MM.1S (cell line): ENCODE measurements around the gene PRR20G.

Experiments
- DNase-seq: peaks from one replicate; pipeline ENCODE4 v3.0.0-alpha.2; 2015
- H2AFZ ChIP-seq: fragments of 300-600 bp; sonication (generic); 2 replicates; pipeline ENCODE4 v1.6.0; 2016; ENCODE audit warnings: antibody characterized with exemption, low read length
- H3F3A ChIP-seq: fragments of 300-600 bp; sonication (generic); 2 replicates; pipeline ENCODE4 v1.6.1; 2016; ENCODE audit warnings: mild to moderate bottlenecking, antibody characterized with exemption, low read length, moderate library complexity, mixed read lengths; ENCODE audit not compliant: insufficient read depth
- H3K27ac ChIP-seq: fragments of 300-600 bp; sonication (generic); 2 replicates; pipeline ENCODE4 v1.5.1; 2016; ENCODE audit warnings: mild to moderate bottlenecking, low read length
- H3K27me3 ChIP-seq: fragments of 300-600 bp; sonication (generic); replicated peaks from 2 replicates; pipeline ENCODE4 v1.6.0; 2016; ENCODE audit warnings: low read length; ENCODE audit not compliant: insufficient read depth
- H3K36me3 ChIP-seq: fragments of 300-600 bp; sonication (generic); replicated peaks from 2 replicates; pipeline ENCODE4 v1.6.1; 2016; ENCODE audit warnings: mild to moderate bottlenecking, low read length, mixed read lengths; ENCODE audit not compliant: insufficient read depth
- H3K4me1 ChIP-seq: fragments of 300-600 bp; sonication (generic); 2 replicates; pipeline ENCODE4 v1.6.1; 2016; ENCODE audit warnings: low read length, mixed read lengths
- H3K4me2 ChIP-seq: fragments of 300-600 bp; sonication (generic); 2 replicates; pipeline ENCODE4 v1.6.0; 2016; ENCODE audit warnings: low read depth, low read length
- H3K4me3 ChIP-seq: fragments of 300-600 bp; sonication (generic); 2 replicates; pipeline ENCODE4 v1.5.1; 2016; ENCODE audit warnings: low read length, mixed read lengths
- H3K79me2 ChIP-seq: fragments of 300-600 bp; sonication (generic); 2 replicates; pipeline ENCODE4 v1.6.1; 2016; ENCODE audit warnings: mixed run types, low read length, mixed read lengths
- H3K9ac ChIP-seq: fragments of 300-600 bp; sonication (generic); 2 replicates; pipeline ENCODE4 v1.6.1; 2016; ENCODE audit warnings: low read length, mixed read lengths
- H3K9me2 ChIP-seq: fragments of 300-600 bp; sonication (generic); replicated peaks from 2 replicates; pipeline ENCODE4 v1.6.1; 2016; ENCODE audit warnings: mild to moderate bottlenecking, low read length, mixed read lengths; ENCODE audit not compliant: insufficient read depth
- H3K9me3 ChIP-seq: fragments of 300-600 bp; sonication (generic); replicated peaks from 2 replicates; pipeline ENCODE4 v1.6.1; 2016; ENCODE audit warnings: mild to moderate bottlenecking, low read length, mixed read lengths; ENCODE audit not compliant: insufficient read depth
- H4K20me1 ChIP-seq: fragments of 300-600 bp; sonication (generic); 2 replicates; pipeline ENCODE4 v1.6.1; 2016; ENCODE audit warnings: mild to moderate bottlenecking, low read length, moderate library complexity, mixed read lengths; ENCODE audit not compliant: insufficient read depth
- EZH2 ChIP-seq: fragments of 300-600 bp; sonication (generic); optimal IDR thresholded peaks from 2 replicates; pipeline ENCODE3; 2017; ENCODE audit warnings: low read depth, mild to moderate bottlenecking, antibody characterized with exemption, low read length, mixed read lengths
- EZH2phosphoT487 ChIP-seq: fragments of 300-600 bp; sonication (generic); IDR thresholded peaks from 2 replicates; pipeline ENCODE4 v1.6.1; 2018; ENCODE audit warnings: antibody characterized with exemption, low read length
- TF ChIP-seq, protein P1 (sequence below): fragments of 300-600 bp; sonication (generic); IDR thresholded peaks from 2 replicates; pipeline ENCODE4 v1.5.1; 2016; ENCODE audit warnings: antibody characterized with exemption, low read length, mixed read lengths

PRR20G gene

DNA sequence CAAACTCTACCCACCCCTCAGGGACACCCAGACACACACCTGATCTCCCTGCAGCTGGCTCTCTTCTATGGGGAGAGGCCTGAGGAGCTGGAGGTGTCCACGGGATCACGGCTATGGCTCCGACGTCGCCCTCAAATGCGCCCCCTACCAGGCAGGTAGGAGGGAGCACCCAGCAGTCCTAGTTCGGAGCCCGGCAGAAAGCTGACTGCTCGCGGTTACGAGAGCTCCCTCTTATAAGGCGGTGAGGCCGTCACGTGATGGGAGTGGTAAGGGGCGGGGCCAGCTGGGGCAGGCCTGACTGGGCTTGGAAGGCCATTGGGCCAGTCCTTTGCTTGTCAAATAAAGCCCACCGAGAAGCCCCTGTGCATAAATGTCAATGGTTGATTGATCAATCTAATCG lies at the start of gene PRR20G:
Gene PRR20G (minus strand): TSS at position 207 of the 400 bp plus-strand sequence. CDS start 681 bp downstream, outside the sequence.
- Histone ChIP-seq H3K36me3 (no peaks in the 10 kb centered on the region), H3K79me2 (no peaks in the 10 kb centered on the region), H3K4me1 (no peaks in the 10 kb centered on the region), H3K27ac (no peak within 1 kb of the TSS), H3K4me2 (peak within 1 kb of the TSS; percentile 31), H3K9me2 (no peaks in the 10 kb centered on the region), H3K9ac (no peak within 1 kb of the TSS), H3K27me3 (0 out of 2 replicates have a peak, but pooled peaks cover 5% of the 10 kb centered on the region), H3K4me3 (no peak within 1 kb of the TSS), H3F3A (no peaks in the 10 kb centered on the region), H2AFZ (no peak within 1 kb of the TSS), H4K20me1 (no peaks in the 10 kb centered on the region), H3K9me3 (no peaks in the 10 kb centered on the region)
- no peak for TF ChIP-seq EZH2phosphoT487
- no peak for DNase-seq

DNA sequence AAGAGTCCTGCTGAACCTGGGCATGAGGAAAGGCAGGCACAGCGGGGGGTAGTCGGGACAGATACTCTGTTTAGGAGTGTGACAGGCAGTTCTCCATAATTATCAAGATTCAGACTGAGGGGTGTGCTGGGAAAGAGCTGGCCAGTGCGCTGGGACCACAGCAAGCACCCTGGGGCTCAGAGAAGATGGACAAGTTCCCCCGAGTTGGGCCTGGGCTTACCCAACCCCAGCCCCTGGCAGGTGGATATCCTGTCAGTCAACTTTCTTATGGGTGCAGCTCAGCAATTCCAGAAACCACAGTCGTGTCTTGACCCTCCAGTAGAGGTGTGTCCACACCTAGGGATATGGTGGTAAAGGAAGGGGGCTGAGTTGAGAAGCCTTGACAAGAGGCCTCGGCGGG lies 49.2 kb upstream of the PRR20G start:
- H2AFZ ChIP-seq, result no peak overlapping the region
- no peaks in the 10 kb centered on the region for H3K36me3 ChIP-seq
- H3F3A ChIP-seq, result no peaks in the 10 kb centered on the region
- H4K20me1 ChIP-seq, result no peaks in the 10 kb centered on the region
- H3K27ac ChIP-seq, result no peak overlapping the region
- H3K9me2 ChIP-seq, result no peaks in the 10 kb centered on the region
- H3K9me3 ChIP-seq, result no peaks in the 10 kb centered on the region
- DNase-seq, result no peak
- no peak overlapping the region for H3K4me3 ChIP-seq
- H3K4me1 ChIP-seq, result no peaks in the 10 kb centered on the region
- TF ChIP-seq, protein P1, sequence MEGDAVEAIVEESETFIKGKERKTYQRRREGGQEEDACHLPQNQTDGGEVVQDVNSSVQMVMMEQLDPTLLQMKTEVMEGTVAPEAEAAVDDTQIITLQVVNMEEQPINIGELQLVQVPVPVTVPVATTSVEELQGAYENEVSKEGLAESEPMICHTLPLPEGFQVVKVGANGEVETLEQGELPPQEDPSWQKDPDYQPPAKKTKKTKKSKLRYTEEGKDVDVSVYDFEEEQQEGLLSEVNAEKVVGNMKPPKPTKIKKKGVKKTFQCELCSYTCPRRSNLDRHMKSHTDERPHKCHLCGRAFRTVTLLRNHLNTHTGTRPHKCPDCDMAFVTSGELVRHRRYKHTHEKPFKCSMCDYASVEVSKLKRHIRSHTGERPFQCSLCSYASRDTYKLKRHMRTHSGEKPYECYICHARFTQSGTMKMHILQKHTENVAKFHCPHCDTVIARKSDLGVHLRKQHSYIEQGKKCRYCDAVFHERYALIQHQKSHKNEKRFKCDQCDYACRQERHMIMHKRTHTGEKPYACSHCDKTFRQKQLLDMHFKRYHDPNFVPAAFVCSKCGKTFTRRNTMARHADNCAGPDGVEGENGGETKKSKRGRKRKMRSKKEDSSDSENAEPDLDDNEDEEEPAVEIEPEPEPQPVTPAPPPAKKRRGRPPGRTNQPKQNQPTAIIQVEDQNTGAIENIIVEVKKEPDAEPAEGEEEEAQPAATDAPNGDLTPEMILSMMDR, result no peak
- no peak for TF ChIP-seq EZH2
- no peak for TF ChIP-seq EZH2phosphoT487
- H3K4me2 ChIP-seq, result no peak overlapping the region
- no peak overlapping the region for H3K9ac ChIP-seq
- H3K27me3 ChIP-seq, result no peaks in the 10 kb centered on the region
- no peaks in the 10 kb centered on the region for H3K79me2 ChIP-seq

DNA sequence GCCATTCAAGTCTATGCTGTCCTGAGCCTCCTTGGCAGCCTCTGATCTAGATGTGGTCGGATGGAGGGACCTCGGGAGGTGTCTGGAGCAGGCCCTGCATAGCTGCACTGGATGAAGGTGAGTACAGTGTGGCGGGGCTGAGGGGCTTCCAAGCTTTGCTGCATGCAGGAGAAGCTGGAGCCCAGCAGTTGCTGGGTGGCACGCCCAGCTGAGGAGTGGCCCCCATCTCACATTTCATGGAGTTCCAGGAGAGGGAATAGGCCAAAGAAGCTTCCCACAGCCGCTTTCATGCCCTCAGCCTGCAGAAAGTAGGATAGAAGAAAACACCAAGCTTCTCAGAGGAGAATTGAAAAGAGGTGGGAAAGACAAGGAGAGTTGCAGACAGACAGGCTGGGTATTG lies 48.3 kb upstream of the PRR20G start:
- TF ChIP-seq EZH2, result no peak
- TF ChIP-seq, protein P1, result no peak
- TF ChIP-seq EZH2phosphoT487, result no peak
- no peaks in the 10 kb centered on the region for H3K27me3 ChIP-seq
- H3K4me1 ChIP-seq, result no peaks in the 10 kb centered on the region
- DNase-seq, result no peak
- H2AFZ ChIP-seq, result no peak overlapping the region
- H3K4me3 ChIP-seq, result no peak overlapping the region
- H3K9me3 ChIP-seq, result no peaks in the 10 kb centered on the region
- no peak overlapping the region for H3K9ac ChIP-seq
- no peaks in the 10 kb centered on the region for H3K36me3 ChIP-seq
- no peak overlapping the region for H3K27ac ChIP-seq
- H3K9me2 ChIP-seq, result no peaks in the 10 kb centered on the region
- no peak overlapping the region for H3K4me2 ChIP-seq
- H4K20me1 ChIP-seq, result no peaks in the 10 kb centered on the region
- H3F3A ChIP-seq, result no peaks in the 10 kb centered on the region
- no peaks in the 10 kb centered on the region for H3K79me2 ChIP-seq

DNA sequence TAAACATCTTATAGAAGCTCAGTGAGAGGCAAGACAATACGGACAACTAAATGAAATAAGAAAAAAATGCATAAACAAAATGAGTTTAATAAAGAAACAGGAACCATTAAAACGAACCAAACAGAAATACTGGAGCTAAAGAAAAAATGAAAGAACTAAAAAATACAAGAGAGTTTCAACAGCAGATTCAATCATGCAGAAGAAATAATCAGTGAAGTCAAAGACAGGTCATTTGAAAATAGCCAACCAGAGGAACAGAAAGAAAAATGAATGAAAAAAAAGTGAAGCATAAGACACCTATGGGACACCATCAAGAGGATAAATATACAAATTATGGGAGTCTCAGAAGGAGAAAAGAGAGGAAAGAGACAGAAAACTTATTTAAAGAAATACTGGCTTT lies 42.5 kb upstream of the PRR20G start:
- Histone ChIP-seq H3F3A (no peaks in the 10 kb centered on the region), H3K4me2 (no peak overlapping the region), H3K4me3 (no peak overlapping the region), H3K4me1 (no peaks in the 10 kb centered on the region), H3K27ac (no peak overlapping the region), H3K9me2 (no peaks in the 10 kb centered on the region), H3K27me3 (no peaks in the 10 kb centered on the region), H3K79me2 (no peaks in the 10 kb centered on the region), H3K9me3 (no peaks in the 10 kb centered on the region), H3K9ac (no peak overlapping the region), H4K20me1 (no peaks in the 10 kb centered on the region), H2AFZ (no peak overlapping the region), H3K36me3 (no peaks in the 10 kb centered on the region)
- no peak for TF ChIP-seq EZH2phosphoT487
- no peak for TF ChIP-seq EZH2
- TF ChIP-seq, protein P1, result no peak
- no peak for DNase-seq
